Measurements from ENCODE around the gene NMT2. TPM values are rescaled to one million over a fixed set of nuclear protein-coding genes. Genes with fewer than 3 reads are reported as not detected.

NMT2 gene
- polyA plus RNA-seq, 3 donors = 0.35 to 1.1 (median 0.36) TPM

DNA sequence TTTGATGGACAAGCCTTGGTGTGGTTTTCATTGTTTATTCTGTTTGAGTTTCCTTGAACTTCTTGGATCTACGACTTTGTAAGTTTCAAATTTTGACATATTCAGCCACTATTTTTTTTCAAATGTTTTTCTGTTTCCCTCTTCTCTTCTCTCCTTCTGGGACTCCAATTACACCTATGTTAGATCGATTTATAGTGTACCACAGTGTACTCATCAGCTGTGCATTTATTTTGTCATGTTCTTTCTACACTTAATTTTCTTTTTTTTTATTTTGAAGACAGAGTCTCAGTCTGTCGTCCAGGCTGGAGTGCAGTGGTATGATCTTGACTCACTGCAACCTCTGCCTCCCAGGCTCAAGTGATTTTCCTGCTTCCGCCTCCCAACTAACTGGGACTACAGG, 108.6 kb downstream of the NMT2 start:
- Histone ChIP-seq H3K9me3 (replicated peaks in 1 of 2; ENCODE audit: control insufficient read depth in 1 of 2, insufficient read depth in 1 of 2, low read length in 2 of 2) (peaks cover 0 to 5% of the 10 kb centered on the region in 2 donors), H3K79me2 (ENCODE audit: insufficient read depth, low read length) (no peaks in the 10 kb centered on the region), H3K4me2 (replicated peaks; ENCODE audit: extremely low read depth, low read length, poor library complexity, severe bottlenecking) (no peak overlapping the region), H3K36me3 (replicated peaks in 1 of 2; ENCODE audit: control insufficient read depth in 1 of 2, insufficient read depth in 2 of 2, low read length in 2 of 2) (no peaks in the 10 kb centered on the region), H3K4me1 (ENCODE audit: control insufficient read depth in 1 of 2, insufficient read depth in 2 of 2, low read length in 2 of 2) (no peaks in the 10 kb centered on the region), H3K27ac (ENCODE audit: low read depth in 1 of 2, low read length in 2 of 2) (no peak overlapping the region), H4K20me1 (ENCODE audit: insufficient read depth, low read length) (no peaks in the 10 kb centered on the region), H3K27me3 (ENCODE audit: control insufficient read depth in 2 of 2, insufficient read depth in 2 of 2, low read length in 2 of 2) (no peaks in the 10 kb centered on the region), H3K4me3 (replicated peaks in 1 of 3; ENCODE audit: low read depth in 2 of 3, low read length in 3 of 3) (no peak overlapping the region), H3K9ac (ENCODE audit: insufficient read depth, low read length, poor library complexity, severe bottlenecking) (no peak overlapping the region), H2AFZ (ENCODE audit: insufficient read depth, low read depth, low read length, poor library complexity, severe bottlenecking) (no peak overlapping the region)
- TF ChIP-seq, protein P1, sequence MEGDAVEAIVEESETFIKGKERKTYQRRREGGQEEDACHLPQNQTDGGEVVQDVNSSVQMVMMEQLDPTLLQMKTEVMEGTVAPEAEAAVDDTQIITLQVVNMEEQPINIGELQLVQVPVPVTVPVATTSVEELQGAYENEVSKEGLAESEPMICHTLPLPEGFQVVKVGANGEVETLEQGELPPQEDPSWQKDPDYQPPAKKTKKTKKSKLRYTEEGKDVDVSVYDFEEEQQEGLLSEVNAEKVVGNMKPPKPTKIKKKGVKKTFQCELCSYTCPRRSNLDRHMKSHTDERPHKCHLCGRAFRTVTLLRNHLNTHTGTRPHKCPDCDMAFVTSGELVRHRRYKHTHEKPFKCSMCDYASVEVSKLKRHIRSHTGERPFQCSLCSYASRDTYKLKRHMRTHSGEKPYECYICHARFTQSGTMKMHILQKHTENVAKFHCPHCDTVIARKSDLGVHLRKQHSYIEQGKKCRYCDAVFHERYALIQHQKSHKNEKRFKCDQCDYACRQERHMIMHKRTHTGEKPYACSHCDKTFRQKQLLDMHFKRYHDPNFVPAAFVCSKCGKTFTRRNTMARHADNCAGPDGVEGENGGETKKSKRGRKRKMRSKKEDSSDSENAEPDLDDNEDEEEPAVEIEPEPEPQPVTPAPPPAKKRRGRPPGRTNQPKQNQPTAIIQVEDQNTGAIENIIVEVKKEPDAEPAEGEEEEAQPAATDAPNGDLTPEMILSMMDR (IDR thresholded peaks at IDR 0.05) = no peak
- H3K36me3 Mint-ChIP-seq = no peaks in the 10 kb centered on the region
- intact Hi-C loops (cut with micrococcal nuclease) = no loop called here
- H3K4me1 Mint-ChIP-seq = no peaks in the 10 kb centered on the region
- H3K4me3 Mint-ChIP-seq = no peak overlapping the region
- H3K27ac Mint-ChIP-seq = no peak overlapping the region
- H3K9me3 Mint-ChIP-seq = peaks cover 10 to 26% (median 19%) of the 10 kb centered on the region in 7 donors
- WGBS (ENCODE audit: insufficient coverage) = no CpG with 5 or more reads among the region's 4 CpGs
- no peak for DNase-seq
- H3K27me3 Mint-ChIP-seq (ENCODE audit: low read depth in 3 of 3) = peaks cover 2 to 6% (median 4%) of the 10 kb centered on the region in 3 donors

DNA sequence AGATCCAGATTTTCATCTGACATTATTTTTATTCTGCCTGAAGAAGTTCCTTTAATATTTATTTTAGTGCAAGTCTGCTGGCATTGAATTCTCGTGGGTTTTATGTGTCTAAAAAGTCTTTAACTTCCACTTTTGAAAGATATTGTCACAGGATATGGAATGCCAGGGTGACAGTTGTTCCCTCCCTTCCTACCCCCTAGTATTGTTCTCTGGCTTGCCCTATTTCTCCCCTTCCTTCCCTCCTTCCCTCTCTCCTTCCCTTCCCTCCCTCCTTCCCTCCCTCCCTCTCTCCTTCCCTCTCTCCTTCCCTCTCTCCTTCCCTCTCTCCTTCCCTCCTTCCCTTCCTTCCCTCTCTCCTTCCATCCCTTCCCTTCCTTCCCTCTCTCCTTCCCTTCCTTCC, 109.8 kb downstream of the NMT2 start:
- no peaks in the 10 kb centered on the region for H3K36me3 Mint-ChIP-seq
- Histone ChIP-seq H3K9ac (ENCODE audit: insufficient read depth, low read length, poor library complexity, severe bottlenecking) (no peak overlapping the region), H3K9me3 (replicated peaks in 1 of 2; ENCODE audit: control insufficient read depth in 1 of 2, insufficient read depth in 1 of 2, low read length in 2 of 2) (peaks cover 0 to 5% of the 10 kb centered on the region in 2 donors), H3K4me1 (ENCODE audit: control insufficient read depth in 1 of 2, insufficient read depth in 2 of 2, low read length in 2 of 2) (no peaks in the 10 kb centered on the region), H3K27ac (ENCODE audit: low read depth in 1 of 2, low read length in 2 of 2) (no peak overlapping the region), H3K27me3 (ENCODE audit: control insufficient read depth in 2 of 2, insufficient read depth in 2 of 2, low read length in 2 of 2) (no peaks in the 10 kb centered on the region), H3K4me3 (replicated peaks in 1 of 3; ENCODE audit: low read depth in 2 of 3, low read length in 3 of 3) (no peak overlapping the region), H3K4me2 (replicated peaks; ENCODE audit: extremely low read depth, low read length, poor library complexity, severe bottlenecking) (no peak overlapping the region), H2AFZ (ENCODE audit: insufficient read depth, low read depth, low read length, poor library complexity, severe bottlenecking) (no peak overlapping the region), H4K20me1 (ENCODE audit: insufficient read depth, low read length) (no peaks in the 10 kb centered on the region), H3K79me2 (ENCODE audit: insufficient read depth, low read length) (no peaks in the 10 kb centered on the region), H3K36me3 (replicated peaks in 1 of 2; ENCODE audit: control insufficient read depth in 1 of 2, insufficient read depth in 2 of 2, low read length in 2 of 2) (no peaks in the 10 kb centered on the region)
- TF ChIP-seq, protein P1 (IDR thresholded peaks at IDR 0.05) = no peak
- DNase-seq = no peak
- no CpG with 5 or more reads among the region's 1 CpG for WGBS (ENCODE audit: insufficient coverage)
- no peak overlapping the region for H3K4me3 Mint-ChIP-seq
- intact Hi-C loops (cut with micrococcal nuclease) = no loop called here
- peaks cover 5 to 9% (median 6%) of the 10 kb centered on the region in 3 donors for H3K27me3 Mint-ChIP-seq (ENCODE audit: low read depth in 3 of 3)
- no peak overlapping the region for H3K27ac Mint-ChIP-seq
- H3K9me3 Mint-ChIP-seq = peaks cover 10 to 23% (median 18%) of the 10 kb centered on the region in 7 donors
- no peaks in the 10 kb centered on the region for H3K4me1 Mint-ChIP-seq

Small RNA genes lying within 50 kb of the gene (small RNA-seq; reads per million reads assigned to genes)
- not detected for gene AL590365.1 (ENCODE audit: insufficient read length, low read depth)

Other genes starting within 250 kb of the NMT2 start
- 10 to 100 TPM in 2 of 3 donors, 1 to 10 TPM in 1; 8.9 to 17.6 (median 10.9) TPM for gene DCLRE1C, start 214.6 kb downstream of the NMT2 start, polyA plus RNA-seq
- under 1 TPM in 1 of 3 donors, not detected in 2; 0.47 TPM for gene MEIG1, start 209.3 kb downstream of the NMT2 start, polyA plus RNA-seq
- gene OLAH, start 124.8 kb downstream of the NMT2 start, polyA plus RNA-seq = under 1 TPM in 1 of 3 donors, not detected in 2; 0.09 TPM
- gene ACBD7, start 79.9 kb downstream of the NMT2 start, polyA plus RNA-seq = under 1 TPM in 1 of 3 donors, not detected in 2; 0.11 TPM
- 10 to 100 TPM in 2 of 3 donors, 1 to 10 TPM in 1; 8.1 to 13.8 (median 13.3) TPM for gene RPP38, start 71.3 kb downstream of the NMT2 start, polyA plus RNA-seq
- gene FAM171A1, start 202.6 kb upstream of the NMT2 start, polyA plus RNA-seq = not detected